ENCODE results near the gene SIDT2. TPM values are rescaled to one million over a fixed set of nuclear protein-coding genes. Genes with fewer than 3 reads are reported as not detected.
"Not testable (repeated sequence)": the region's sequence is repeated elsewhere in the genome, so short reads cannot be mapped to it uniquely, and the experiment has no call there.

SIDT2 gene
- total RNA-seq: 100 to 1,000 TPM in 3 of 5 donors, 10 to 100 TPM in 2; 15.1 to 310 (median 132) TPM
- 10 to 100 TPM; 16.9 to 39.4 (median 24.3) TPM for polyA plus RNA-seq
- long read RNA-seq, donor 1: 0 reads
- long read RNA-seq, donor 2, full-length matches to known transcripts: 2 of 86 reads
- long read RNA-seq, donor 2, partial matches to known transcripts: 65 of 86 reads
- long read RNA-seq, donor 2, other reads (novel, unspliced or antisense): 19 of 86 reads
- long read RNA-seq, donor 3, full-length matches to known transcripts: 2 of 2 reads
- long read RNA-seq, donor 3, partial matches to known transcripts: 0 of 2 reads
- long read RNA-seq, donor 3, other reads (novel, unspliced or antisense): 0 of 2 reads
- long read RNA-seq, donor 4: 0 reads
- long read RNA-seq, donor 5, full-length matches to known transcripts: 2 of 2 reads
- long read RNA-seq, donor 5, partial matches to known transcripts: 0 of 2 reads
- long read RNA-seq, donor 5, other reads (novel, unspliced or antisense): 0 of 2 reads
- long read RNA-seq, donor 6, full-length matches to known transcripts: 11 of 170 reads
- long read RNA-seq, donor 6, partial matches to known transcripts: 159 of 170 reads
- long read RNA-seq, donor 6, other reads (novel, unspliced or antisense): 0 of 170 reads
- long read RNA-seq, donor 7, full-length matches to known transcripts: 3 of 3 reads
- long read RNA-seq, donor 7, partial matches to known transcripts: 0 of 3 reads
- long read RNA-seq, donor 7, other reads (novel, unspliced or antisense): 0 of 3 reads
- long read RNA-seq, donor 8, full-length matches to known transcripts: 1 of 149 reads
- long read RNA-seq, donor 8, partial matches to known transcripts: 148 of 149 reads
- long read RNA-seq, donor 8, other reads (novel, unspliced or antisense): 0 of 149 reads
- long read RNA-seq, donor 9, full-length matches to known transcripts: 4 of 4 reads
- long read RNA-seq, donor 9, partial matches to known transcripts: 0 of 4 reads
- long read RNA-seq, donor 9, other reads (novel, unspliced or antisense): 0 of 4 reads
- long read RNA-seq, donor 10: 0 reads

GRCh38 chr11:117178210-117179034, at the start of gene SIDT2:
SIDT2 (plus strand) TSS chr11:117178743; CDS start chr11:117179264, 521 bp downstream.
- Histone ChIP-seq H3K36me3 (peaks cover 13 to 20% (median 18%) of the 10 kb centered on the region in 4 donors), H3K9me3 (no peaks in the 10 kb centered on the region), H3K27me3 (no peaks in the 10 kb centered on the region), H3K27ac (peak within 1 kb of the TSS; percentile 96 to 99 (median 98)), H3K4me1 (peaks cover 49 to 79% (median 72%) of the 10 kb centered on the region in 4 donors), H3K4me3 (peak within 1 kb of the TSS; percentile 75 to 93 (median 86))
- 1 to 3% (median 1%) methylated on average over 30 to 51 of the region's 51 CpGs for WGBS, 5 donors
- intact Hi-C loops (cut with DNase I; ENCODE audit: low total_unique reads): no loop called here
- DNase-seq: peak; percentile 96 to 99
- TF ChIP-seq EP300 (IDR thresholded peaks at IDR 0.05): no peak
- peak in 2 of 4 donors; percentile 90 for TF ChIP-seq POLR2A (IDR thresholded peaks at IDR 0.05)
- no peak for TF ChIP-seq CTCF (IDR thresholded peaks at IDR 0.05)
- peak; percentile 98 to 99 (median 98) for TF ChIP-seq POLR2AphosphoS5 (IDR thresholded peaks at IDR 0.05)

GRCh38 chr11:117130396-117130795, 48.1 kb upstream of the SIDT2 start:
- WGBS, 5 donors: 91 to 100% (median 94%) methylated on average over 5 to 7 of the region's 7 CpGs
- H3K4me1 ChIP-seq; H3K27me3 ChIP-seq; intact Hi-C loops (cut with DNase I; ENCODE audit: low total_unique reads); DNase-seq; H3K27ac ChIP-seq; H3K4me3 ChIP-seq; H3K9me3 ChIP-seq; H3K36me3 ChIP-seq: not testable (repeated sequence)

- WGBS, 5 donors: 69 to 86% (median 74%) methylated on average over 7 of the region's 7 CpGs
- DNase-seq: no peak
- Histone ChIP-seq H3K4me3 (no peak overlapping the region), H3K4me1 (no peaks in the 10 kb centered on the region), H3K27me3 (no peaks in the 10 kb centered on the region), H3K27ac (no peak overlapping the region), H3K9me3 (no peaks in the 10 kb centered on the region), H3K36me3 (no peaks in the 10 kb centered on the region)
- intact Hi-C loops (cut with DNase I; ENCODE audit: low total_unique reads): no loop called here
- no peak for TF ChIP-seq CTCF (IDR thresholded peaks at IDR 0.05)
- no peak for TF ChIP-seq POLR2AphosphoS5 (IDR thresholded peaks at IDR 0.05)
- no peak for TF ChIP-seq POLR2A (IDR thresholded peaks at IDR 0.05)
- no peak for TF ChIP-seq EP300 (IDR thresholded peaks at IDR 0.05)
Measured at GRCh38 chr11:117130879-117131278, 47.7 kb upstream of the SIDT2 start.

- 51 to 69% (median 57%) methylated on average over 2 to 3 of the region's 3 CpGs for WGBS, 5 donors
- no peak for DNase-seq
- Histone ChIP-seq H3K4me1 (peaks cover 0 to 4% (median 2%) of the 10 kb centered on the region in 4 donors), H3K36me3 (no peaks in the 10 kb centered on the region), H3K27me3 (no peaks in the 10 kb centered on the region), H3K9me3 (no peaks in the 10 kb centered on the region), H3K27ac (no peak overlapping the region), H3K4me3 (no peak overlapping the region)
- intact Hi-C loops (cut with DNase I; ENCODE audit: low total_unique reads): no loop called here
- no peak for TF ChIP-seq POLR2A (IDR thresholded peaks at IDR 0.05)
Measured at GRCh38 chr11:117134431-117134830, 44.1 kb upstream of the SIDT2 start.

GRCh38 chr11:117134979-117135378, 43.6 kb upstream of the SIDT2 start:
- H3K27me3 ChIP-seq; DNase-seq; H3K9me3 ChIP-seq; H3K4me1 ChIP-seq; intact Hi-C loops (cut with DNase I; ENCODE audit: low total_unique reads); H3K36me3 ChIP-seq; H3K27ac ChIP-seq; H3K4me3 ChIP-seq: not testable (repeated sequence)
- 42 to 89% (median 61%) methylated on average over 1 of the region's 4 CpGs for WGBS, 5 donors

- H3K36me3 ChIP-seq; H3K4me3 ChIP-seq; H3K9me3 ChIP-seq; DNase-seq; intact Hi-C loops (cut with DNase I; ENCODE audit: low total_unique reads); H3K27ac ChIP-seq; H3K4me1 ChIP-seq; H3K27me3 ChIP-seq: not testable (repeated sequence)
- no CpG with 5 or more reads among the region's 15 CpGs for WGBS, 5 donors
Measured at GRCh38 chr11:117137223-117138086, 41.1 kb upstream of the SIDT2 start.
